ENCODE results near the gene ERBB4.
A peak's percentile ranks its signal among the peaks of the same experiment; 100 is the strongest.

The ERBB4 gene

DNA sequence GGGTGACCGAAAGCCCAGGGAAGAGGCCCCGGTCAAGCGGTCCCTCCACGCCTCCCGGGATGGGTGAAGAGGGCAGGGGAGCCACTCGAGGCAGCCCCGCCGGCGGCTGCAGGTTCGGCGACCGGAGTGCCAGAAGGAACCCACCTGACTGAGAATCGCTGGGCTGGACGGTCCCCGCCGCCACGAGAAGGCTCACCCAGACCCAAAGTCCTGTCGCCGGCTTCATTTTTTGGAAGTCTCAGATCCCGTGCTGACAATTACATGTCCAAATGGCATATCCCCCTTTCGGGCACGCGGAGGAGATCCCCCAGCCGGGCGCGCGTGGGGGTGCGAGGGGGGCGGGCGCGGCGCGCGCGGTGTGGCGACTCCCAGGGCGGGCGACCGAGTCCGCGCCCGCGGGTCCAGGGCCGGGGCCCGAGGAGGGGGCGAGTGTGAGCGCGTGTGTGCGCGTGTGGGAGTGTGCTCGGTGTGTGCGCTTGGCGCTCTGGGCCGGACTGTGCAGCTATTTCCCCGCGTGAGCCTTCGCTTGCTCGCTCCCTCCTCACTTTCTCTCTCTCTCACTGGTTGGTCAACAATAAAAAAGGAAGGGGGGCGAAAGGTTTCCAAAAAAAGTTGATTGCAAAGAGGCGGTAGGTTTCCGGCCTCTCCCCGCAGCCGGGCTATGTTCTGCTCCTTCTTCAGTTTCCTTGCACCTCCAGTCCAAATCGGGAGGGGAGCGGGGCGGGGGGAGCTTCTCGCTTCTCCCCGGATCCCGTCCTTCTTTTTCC, at the start of gene ERBB4:
TSS of gene ERBB4 (minus strand) at position 498 of the 767 bp plus-strand sequence. CDS start at position 226, 272 bp downstream.
- TF ChIP-seq ZFX (IDR thresholded peaks at IDR 0.05; ENCODE audit: borderline replicate concordance) (no peak), CTCF (IDR thresholded peaks at IDR 0.05) (no peak)
- peak within 1 kb of the TSS; percentile 56 for H3K27ac ChIP-seq

DNA sequence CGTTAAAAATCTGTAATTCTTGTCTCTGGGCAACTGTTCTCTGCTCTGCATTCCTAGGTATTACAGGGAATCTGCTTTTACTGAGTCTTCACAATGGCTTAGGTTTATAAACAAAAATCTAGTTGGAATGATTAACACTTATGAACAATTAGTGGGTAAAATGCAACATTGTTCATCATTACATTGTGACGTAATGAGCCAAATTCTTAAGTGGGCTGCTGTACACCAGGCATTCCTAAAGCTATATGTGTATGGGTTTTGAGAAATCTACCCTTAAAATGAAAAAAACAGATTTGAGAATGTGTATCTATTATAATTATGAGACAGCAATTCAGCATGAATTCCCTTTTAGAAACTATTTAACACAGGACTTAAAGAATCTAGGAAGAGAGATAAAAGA, 41.5 kb upstream of the ERBB4 start:
- TF ChIP-seq CTCF (IDR thresholded peaks at IDR 0.05) (no peak), ZFX (IDR thresholded peaks at IDR 0.05; ENCODE audit: borderline replicate concordance) (no peak)

GRCh38 chr2:212556296-212556695, 17.7 kb upstream of the ERBB4 start:
- TF ChIP-seq ZFX (IDR thresholded peaks at IDR 0.05; ENCODE audit: borderline replicate concordance): no peak
- no peak overlapping the region for H3K27ac ChIP-seq

More for the DNA sequence above, 41.5 kb upstream of the ERBB4 start:
- no peak overlapping the region for H3K27ac ChIP-seq

- H3K27ac ChIP-seq: no peak overlapping the region
- TF ChIP-seq ZFX (IDR thresholded peaks at IDR 0.05; ENCODE audit: borderline replicate concordance): no peak
- TF ChIP-seq CTCF (IDR thresholded peaks at IDR 0.05): no peak
Measured at GRCh38 chr2:212554233-212554632, 15.6 kb upstream of the ERBB4 start.

GRCh38 chr2:212549941-212550340, 11.3 kb upstream of the ERBB4 start:
- no peak for TF ChIP-seq ZFX (IDR thresholded peaks at IDR 0.05; ENCODE audit: borderline replicate concordance)
- no peak for TF ChIP-seq CTCF (IDR thresholded peaks at IDR 0.05)
- H3K27ac ChIP-seq: peak overlapping the region; percentile 12; the same call in 1 of the 2 replicates

DNA sequence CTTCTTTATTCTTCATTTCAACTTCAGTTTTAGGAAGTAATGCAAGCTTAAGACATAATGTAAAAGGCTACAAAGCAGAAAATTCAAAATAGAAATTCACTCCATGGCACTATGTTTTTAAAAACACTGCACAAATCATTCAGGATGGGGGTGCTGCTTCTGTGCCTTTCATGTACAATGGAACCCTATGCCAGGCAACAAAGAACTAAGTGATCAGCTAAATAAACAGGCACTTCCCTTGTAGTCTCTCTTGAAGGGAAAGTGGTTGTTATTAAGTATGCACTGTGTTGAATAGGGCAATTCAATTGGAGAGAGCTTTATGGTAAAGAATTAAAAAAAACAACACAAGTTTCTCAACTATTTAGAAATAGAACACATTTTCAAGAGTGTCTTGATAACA, 10.9 kb upstream of the ERBB4 start:
- TF ChIP-seq ZFX (IDR thresholded peaks at IDR 0.05; ENCODE audit: borderline replicate concordance): no peak
- TF ChIP-seq CTCF (IDR thresholded peaks at IDR 0.05): no peak
- peak overlapping the region; percentile 12; the same call in 1 of the 2 replicates for H3K27ac ChIP-seq

GRCh38 chr2:212548455-212548819, 9.8 kb upstream of the ERBB4 start:
- TF ChIP-seq ZFX (IDR thresholded peaks at IDR 0.05; ENCODE audit: borderline replicate concordance) (no peak), CTCF (IDR thresholded peaks at IDR 0.05) (peak; percentile 70)
- peak overlapping the region; percentile 78 for H3K27ac ChIP-seq

Data from 22Rv1 (cell line).